NOMO-1 (cell line): Measurements from ENCODE around the gene SH3GLB1.

Source experiments
- DNase-seq, 2 experiments: peaks; one replicate each; lab custom pipeline; 2025; ENCODE audit not compliant: unreplicated experiment in 2 of 2; lab: John Stamatoyannopoulos, UW

SH3GLB1 gene

GRCh38 chr1:86773341-86774288, 69.2 kb downstream of the SH3GLB1 start:
- peak; percentile 4 to 83 for DNase-seq

- DNase-seq, result peak; percentile 90 to 98
Measured at GRCh38 chr1:86774305-86775295, 70.2 kb downstream of the SH3GLB1 start.

GRCh38 chr1:86775395-86775794, 71.0 kb downstream of the SH3GLB1 start:
- no peak for DNase-seq

DNA sequence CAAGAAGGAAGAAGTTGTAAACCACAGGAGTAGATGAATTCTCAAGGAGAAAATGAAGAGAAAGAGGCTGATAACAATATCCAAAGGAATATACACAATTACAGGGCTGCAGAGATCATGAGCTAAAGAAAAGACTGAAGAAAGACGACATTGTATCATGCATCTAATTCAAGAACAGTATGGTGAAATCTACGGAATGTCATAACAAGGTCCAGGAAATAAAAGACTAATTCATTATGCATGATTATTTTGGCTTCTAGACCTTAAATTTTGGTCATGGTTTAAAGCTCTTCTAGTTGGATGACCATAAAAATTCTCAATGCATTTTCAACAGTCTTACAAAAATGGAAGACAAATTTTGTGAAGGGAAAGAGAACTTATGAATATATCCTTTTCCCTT, 71.7 kb downstream of the SH3GLB1 start:
- DNase-seq, result no peak

- DNase-seq, result no peak
Measured at GRCh38 chr1:86778569-86779239, 74.3 kb downstream of the SH3GLB1 start.

- no peak for DNase-seq
Measured at GRCh38 chr1:86779308-86780191, 75.2 kb downstream of the SH3GLB1 start.

- no peak for DNase-seq
Measured at GRCh38 chr1:86782482-86782881, 78.1 kb downstream of the SH3GLB1 start.

GRCh38 chr1:86787621-86788020, 83.2 kb downstream of the SH3GLB1 start:
- no peak for DNase-seq

DNA sequence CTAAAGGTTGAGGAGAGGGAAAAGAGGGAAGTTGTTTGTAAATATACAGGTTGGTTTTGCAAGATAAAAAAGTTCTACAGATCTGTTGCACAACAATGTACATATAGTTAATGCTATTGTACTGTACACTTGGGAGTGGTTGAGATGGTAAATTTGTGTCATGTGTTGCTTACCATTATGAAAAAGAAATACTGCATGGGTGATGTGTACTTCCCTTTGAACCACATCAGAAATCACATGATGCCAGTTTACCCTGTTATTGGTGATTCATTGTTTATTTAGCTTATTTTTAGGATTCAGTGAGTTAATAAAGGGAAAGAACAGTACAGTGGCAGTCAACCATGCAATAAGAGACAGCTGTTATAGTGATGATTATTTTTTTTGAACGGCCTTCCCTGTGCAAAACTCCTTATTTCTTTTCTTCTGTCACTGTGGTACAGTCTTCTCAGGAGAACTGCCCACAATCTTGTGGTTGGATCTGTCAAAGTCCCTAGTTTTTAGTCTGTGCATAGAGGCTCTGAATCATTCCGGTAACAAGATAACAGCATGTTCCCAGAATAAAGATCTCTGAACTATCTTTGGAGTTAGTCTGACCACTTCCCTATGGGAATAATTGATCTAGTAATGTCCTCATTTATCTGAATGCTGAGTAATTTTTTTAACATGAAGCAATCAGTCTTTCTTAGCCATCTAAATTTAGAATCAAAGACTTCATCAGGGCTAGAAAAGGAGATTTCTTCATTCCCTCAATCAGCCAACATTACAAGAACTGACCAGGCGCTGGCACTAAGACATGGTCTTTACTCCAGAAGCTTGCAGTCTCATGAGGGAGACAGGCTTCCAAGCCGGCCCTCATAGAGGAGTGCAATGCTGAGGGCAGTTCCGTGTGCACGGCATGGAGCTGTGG, 84.2 kb downstream of the SH3GLB1 start:
- DNase-seq, result peak; percentile 59 to 86

DNA sequence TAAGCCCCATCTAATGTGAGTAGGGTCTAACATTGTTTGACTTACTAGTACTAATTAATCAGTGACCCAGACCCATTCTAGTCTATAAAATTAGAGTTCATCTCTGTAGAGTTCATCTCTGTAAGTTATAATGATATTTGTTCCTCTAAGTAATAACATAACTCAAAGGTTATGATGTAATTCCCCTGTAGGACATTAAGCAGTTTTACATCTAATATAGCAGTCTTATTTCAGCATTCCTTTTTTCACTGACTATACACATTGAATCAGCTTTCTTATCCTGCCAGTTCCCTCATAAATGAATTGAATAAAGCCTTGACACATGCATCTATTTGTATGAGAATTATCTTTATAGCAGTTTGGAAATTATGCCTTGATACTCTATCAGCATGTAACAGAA, 90.9 kb downstream of the SH3GLB1 start:
- DNase-seq, result no peak
